ENCODE data around the gene SF3B3.
"Not testable (repeated sequence)": the region's sequence is repeated elsewhere in the genome, so short reads cannot be mapped to it uniquely, and the experiment has no call there.

Gene SF3B3

DNA sequence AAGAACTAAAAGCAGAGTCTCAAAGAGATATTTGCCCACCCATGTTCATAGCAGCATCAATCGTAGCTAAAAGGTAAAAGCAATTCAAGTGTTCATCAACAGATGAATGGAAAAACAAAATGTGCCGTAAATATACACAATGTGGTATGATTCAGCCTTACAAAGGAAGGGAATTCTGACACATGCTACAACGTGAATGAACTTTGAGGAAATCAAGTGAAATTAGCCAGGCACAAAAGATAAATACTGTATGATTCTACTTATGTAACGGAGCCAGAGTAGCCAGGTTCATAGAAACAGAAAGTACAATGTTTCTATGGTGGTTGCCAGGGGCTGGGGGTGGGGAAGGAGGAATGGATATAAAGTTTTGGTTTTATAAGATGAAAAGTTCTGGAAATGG is 64.9 kb downstream of the SF3B3 start:
- ChIA-PET POLR2A (no interaction called here), CTCF (no interaction called here)
- no peak for TF ChIP-seq FOXM1 (IDR thresholded peaks at IDR 0.05; ENCODE audit: borderline replicate concordance)
- TF ChIP-seq L3MBTL2 (conservative IDR thresholded peaks at IDR 0.05) = no peak
- TF ChIP-seq, protein P1, sequence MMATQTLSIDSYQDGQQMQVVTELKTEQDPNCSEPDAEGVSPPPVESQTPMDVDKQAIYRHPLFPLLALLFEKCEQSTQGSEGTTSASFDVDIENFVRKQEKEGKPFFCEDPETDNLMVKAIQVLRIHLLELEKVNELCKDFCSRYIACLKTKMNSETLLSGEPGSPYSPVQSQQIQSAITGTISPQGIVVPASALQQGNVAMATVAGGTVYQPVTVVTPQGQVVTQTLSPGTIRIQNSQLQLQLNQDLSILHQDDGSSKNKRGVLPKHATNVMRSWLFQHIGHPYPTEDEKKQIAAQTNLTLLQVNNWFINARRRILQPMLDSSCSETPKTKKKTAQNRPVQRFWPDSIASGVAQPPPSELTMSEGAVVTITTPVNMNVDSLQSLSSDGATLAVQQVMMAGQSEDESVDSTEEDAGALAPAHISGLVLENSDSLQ (IDR thresholded peaks at IDR 0.05) = no peak
- TF ChIP-seq CTBP1 (IDR thresholded peaks at IDR 0.05; ENCODE audit: borderline replicate concordance) = no peak
- TF ChIP-seq ELF4 (IDR thresholded peaks at IDR 0.05) = no peak
- TF ChIP-seq NFRKB (IDR thresholded peaks at IDR 0.05) = no peak
- no peak for TF ChIP-seq SP1 (IDR thresholded peaks at IDR 0.05)
- no peak for TF ChIP-seq SUZ12 (IDR thresholded peaks at IDR 0.05)
- no peak for DNase-seq (ENCODE audit: extremely low spot score)

DNA sequence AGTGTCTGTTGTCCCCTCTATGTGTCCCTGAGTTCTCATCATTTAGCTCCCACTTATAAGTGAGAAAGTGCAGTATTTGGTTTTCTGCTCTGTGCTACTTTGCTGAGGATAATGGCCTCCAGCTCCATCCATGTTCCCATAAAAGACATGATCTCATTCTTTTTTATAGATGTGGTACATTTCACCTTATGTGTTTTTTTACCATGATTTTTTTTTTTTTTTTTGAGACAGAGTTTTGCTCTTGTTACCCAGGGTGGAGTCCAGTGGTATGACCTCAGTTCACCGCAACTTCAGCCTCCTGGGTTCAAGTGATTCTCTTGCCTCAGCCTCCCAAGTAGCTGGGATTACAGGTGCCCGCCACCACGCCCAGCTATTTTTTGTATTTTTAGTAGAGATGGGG is 65.8 kb downstream of the SF3B3 start:
- POLR2A ChIA-PET; CTCF ChIA-PET; DNase-seq (ENCODE audit: extremely low spot score): not testable (repeated sequence)
- peak; percentile 54 for TF ChIP-seq ZNF384 (IDR thresholded peaks at IDR 0.05)

DNA sequence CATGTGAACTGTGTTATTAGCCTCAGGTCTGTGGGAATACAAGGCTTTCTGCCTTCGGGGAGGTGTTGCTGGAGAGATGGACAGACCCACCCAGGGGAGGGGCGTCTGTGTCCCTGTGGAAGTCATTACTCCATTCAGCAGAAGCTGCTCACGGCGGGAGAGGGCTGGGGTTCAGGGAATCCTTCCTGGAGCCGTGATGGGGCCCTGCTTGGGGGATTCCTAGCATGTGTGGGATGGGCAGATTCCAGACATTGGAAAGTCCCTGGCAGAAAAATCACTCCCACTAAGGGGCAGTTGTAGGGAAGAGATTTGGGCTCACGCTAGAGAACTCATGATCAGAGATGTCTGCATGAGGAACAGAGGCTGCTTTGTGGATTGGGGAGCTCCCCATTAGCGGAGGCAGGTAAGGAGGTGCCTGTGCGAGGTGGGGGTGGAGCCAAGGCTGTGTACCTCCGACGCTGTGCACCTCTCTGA is 66.4 kb downstream of the SF3B3 start:
- DNase-seq (ENCODE audit: extremely low spot score) = no peak
- no peak for TF ChIP-seq L3MBTL2 (conservative IDR thresholded peaks at IDR 0.05)
- POLR2A ChIA-PET = interaction anchor here (1.4 kb wide), 1 partner anchor 8 kb away, joined by 5 read pairs; no protein-coding TSS in a partner anchor
- CTCF ChIA-PET = no interaction called here

DNA sequence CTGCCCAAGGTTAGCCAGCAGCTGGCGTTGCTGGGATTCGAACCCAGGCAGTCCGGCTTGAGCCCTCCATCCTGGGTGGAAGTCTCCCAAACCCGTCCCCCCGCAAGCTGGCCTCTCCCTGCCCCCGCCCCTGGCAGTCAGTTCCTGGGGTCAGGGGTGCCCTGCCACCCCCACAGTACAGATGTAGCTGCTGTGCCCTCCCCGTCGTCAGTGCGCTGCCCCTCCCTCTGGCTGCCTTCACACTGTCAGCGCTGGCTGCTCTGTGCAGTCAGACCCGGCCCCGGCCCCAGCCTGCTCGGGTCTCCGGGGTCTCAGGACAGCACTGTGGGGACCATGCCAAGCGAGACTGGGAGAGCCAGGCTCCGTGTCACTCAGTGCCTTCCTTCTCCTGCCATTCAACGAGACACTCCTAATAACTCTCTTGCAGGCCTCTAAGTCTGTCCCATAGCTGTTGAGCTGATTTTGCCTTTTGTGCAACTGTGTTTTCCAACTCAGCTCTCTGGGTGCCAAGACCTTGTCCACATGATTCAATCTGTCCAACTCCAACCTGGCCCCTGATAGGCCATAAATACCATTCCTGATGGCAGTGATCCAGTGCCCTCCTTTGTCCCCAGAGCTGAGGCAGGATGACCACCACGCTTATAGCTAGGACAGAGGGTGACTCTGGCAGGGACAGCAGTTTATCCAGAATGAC is 67.3 kb downstream of the SF3B3 start:
- DNase-seq (ENCODE audit: extremely low spot score) = no peak
- ChIA-PET POLR2A (interaction anchor here (1.4 kb wide), 1 partner anchor 9 kb away, joined by 5 read pairs; no protein-coding TSS in a partner anchor), CTCF (no interaction called here)
- TF ChIP-seq ELF4 (IDR thresholded peaks at IDR 0.05) (no peak), BHLHE40 (IDR thresholded peaks at IDR 0.05; ENCODE audit: borderline replicate concordance) (no peak), FOXM1 (IDR thresholded peaks at IDR 0.05; ENCODE audit: borderline replicate concordance) (no peak), FOXA1 (IDR thresholded peaks at IDR 0.05) (no peak), FOXK2 (IDR thresholded peaks at IDR 0.05) (no peak), CTBP1 (IDR thresholded peaks at IDR 0.05; ENCODE audit: borderline replicate concordance) (no peak), TARDBP (IDR thresholded peaks at IDR 0.05) (no peak), NFRKB (IDR thresholded peaks at IDR 0.05) (no peak)

DNA sequence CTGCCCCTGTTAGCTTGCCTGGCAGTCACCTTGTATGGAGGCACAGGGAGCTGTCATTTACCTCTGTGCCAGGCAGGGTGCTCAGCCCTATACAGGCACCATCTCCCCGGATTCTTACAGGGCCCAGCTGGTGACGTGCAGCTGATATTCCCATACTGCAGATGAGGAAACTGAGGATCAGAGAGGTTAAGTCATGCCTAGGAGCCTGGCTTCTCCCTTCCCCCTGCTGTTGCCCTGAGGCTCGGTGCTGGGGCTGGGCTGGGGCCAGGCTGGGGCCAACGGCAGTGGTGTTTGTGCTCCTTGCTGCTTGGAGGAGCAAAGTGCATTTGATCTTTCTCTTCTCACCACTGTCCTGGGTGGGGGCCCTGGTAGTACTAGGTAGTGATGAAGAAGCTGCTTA is 68.0 kb downstream of the SF3B3 start:
- POLR2A ChIA-PET = no interaction called here
- no peak for DNase-seq (ENCODE audit: extremely low spot score)
- CTCF ChIA-PET = no interaction called here
- TF ChIP-seq ZNF384 (IDR thresholded peaks at IDR 0.05) = no peak
- TF ChIP-seq FOXK2 (IDR thresholded peaks at IDR 0.05) = no peak
- no peak for TF ChIP-seq HDGF (IDR thresholded peaks at IDR 0.05; ENCODE audit: borderline replicate concordance)
- TF ChIP-seq TARDBP (IDR thresholded peaks at IDR 0.05) = no peak
- no peak for TF ChIP-seq SUZ12 (IDR thresholded peaks at IDR 0.05)
- no peak for TF ChIP-seq ELF4 (IDR thresholded peaks at IDR 0.05)
- TF ChIP-seq BHLHE40 (IDR thresholded peaks at IDR 0.05; ENCODE audit: borderline replicate concordance) = no peak
- TF ChIP-seq SP1 (IDR thresholded peaks at IDR 0.05) = no peak
- no peak for TF ChIP-seq ARNT (IDR thresholded peaks at IDR 0.05)
- TF ChIP-seq, protein P1 (IDR thresholded peaks at IDR 0.05) = no peak

DNA sequence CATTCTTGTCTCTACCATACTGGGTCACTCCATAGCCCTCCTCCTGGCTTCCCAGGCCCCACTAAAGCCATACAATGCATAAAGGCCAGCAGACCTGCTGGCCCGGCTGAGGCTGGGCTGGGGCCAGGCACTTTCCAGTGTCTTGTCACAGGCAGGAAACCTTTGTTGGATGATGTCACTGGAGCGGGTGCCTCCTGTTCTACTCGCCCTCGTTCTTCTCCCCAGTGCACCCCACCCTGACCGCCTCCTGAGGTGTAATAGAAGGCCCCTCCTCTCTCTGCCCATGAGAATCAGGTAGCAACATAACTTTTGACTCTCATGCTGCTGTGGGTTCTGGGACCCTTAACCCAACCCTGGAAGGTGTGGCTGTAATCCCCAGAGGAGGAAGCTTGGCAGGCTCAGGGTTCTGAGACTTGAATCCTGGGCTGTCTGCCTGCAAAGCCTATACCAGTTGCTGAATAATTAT is 68.5 kb downstream of the SF3B3 start:
- ChIA-PET CTCF (interaction anchor here (0.6 kb wide), 1 partner anchor 192 kb away, joined by 3 read pairs; no protein-coding TSS in a partner anchor), POLR2A (no interaction called here)
- TF ChIP-seq SP1 (IDR thresholded peaks at IDR 0.05) (no peak), LEF1 (IDR thresholded peaks at IDR 0.05; ENCODE audit: borderline replicate concordance) (no peak), CTBP1 (IDR thresholded peaks at IDR 0.05; ENCODE audit: borderline replicate concordance) (no peak), HDGF (IDR thresholded peaks at IDR 0.05; ENCODE audit: borderline replicate concordance) (no peak), NFRKB (IDR thresholded peaks at IDR 0.05) (no peak), L3MBTL2 (conservative IDR thresholded peaks at IDR 0.05) (no peak), SUZ12 (IDR thresholded peaks at IDR 0.05) (no peak), TARDBP (IDR thresholded peaks at IDR 0.05) (no peak), FOXA1 (IDR thresholded peaks at IDR 0.05) (no peak), FOXK2 (IDR thresholded peaks at IDR 0.05) (no peak), ELF4 (IDR thresholded peaks at IDR 0.05) (no peak), ZNF384 (IDR thresholded peaks at IDR 0.05) (no peak)
- TF ChIP-seq, protein P1 (IDR thresholded peaks at IDR 0.05) = no peak
- no peak for DNase-seq (ENCODE audit: extremely low spot score)

DNA sequence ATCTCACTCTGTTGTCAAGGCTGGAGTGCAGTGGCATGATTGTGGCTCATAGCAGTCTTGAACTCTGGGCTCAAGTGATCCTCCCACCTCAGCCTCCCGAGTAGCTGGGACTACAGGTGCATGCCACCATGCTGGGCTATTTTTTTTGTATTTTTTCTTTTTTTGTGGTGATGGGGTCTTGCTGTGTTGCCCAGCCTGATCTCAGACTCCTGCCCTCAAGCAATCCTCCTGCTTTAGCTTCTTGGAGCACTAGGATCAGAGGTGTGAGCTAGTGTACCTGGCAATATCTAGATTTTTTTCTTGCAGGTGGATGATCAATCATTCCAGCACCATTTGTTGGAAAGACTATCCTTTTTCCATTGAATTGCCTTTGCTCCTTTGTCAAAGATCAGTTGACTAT is 69.9 kb downstream of the SF3B3 start:
- DNase-seq (ENCODE audit: extremely low spot score) = no peak
- CTCF ChIA-PET = no interaction called here
- POLR2A ChIA-PET = no interaction called here
- TF ChIP-seq ZNF384 (IDR thresholded peaks at IDR 0.05) = no peak
- no peak for TF ChIP-seq FOXM1 (IDR thresholded peaks at IDR 0.05; ENCODE audit: borderline replicate concordance)
- TF ChIP-seq L3MBTL2 (conservative IDR thresholded peaks at IDR 0.05) = no peak
- no peak for TF ChIP-seq SUZ12 (IDR thresholded peaks at IDR 0.05)
